SK-N-MC (cell line): Measurements from ENCODE around the gene LRCOL1.

Experiments
- EZH2 ChIP-seq: fragments of 200-600 bp; sonication (generic); IDR thresholded peaks from one replicate; pipeline ENCODE4 v1.6.1; 2017; ENCODE audit warnings: antibody characterized with exemption
- FOXP2 ChIP-seq: optimal IDR thresholded peaks from 2 replicates; pipeline ENCODE3; 2011; ENCODE audit warnings: mild to moderate bottlenecking, moderate library complexity; ENCODE audit not compliant: insufficient read depth; ENCODE audit errors: extremely low read length, control extremely low read depth
- POLR2AphosphoS5 ChIP-seq: IDR thresholded peaks from 2 replicates; pipeline ENCODE4 v1.6.1; 2012; ENCODE audit warnings: mild to moderate bottlenecking, low read depth, low read length, borderline replicate concordance

DNA sequence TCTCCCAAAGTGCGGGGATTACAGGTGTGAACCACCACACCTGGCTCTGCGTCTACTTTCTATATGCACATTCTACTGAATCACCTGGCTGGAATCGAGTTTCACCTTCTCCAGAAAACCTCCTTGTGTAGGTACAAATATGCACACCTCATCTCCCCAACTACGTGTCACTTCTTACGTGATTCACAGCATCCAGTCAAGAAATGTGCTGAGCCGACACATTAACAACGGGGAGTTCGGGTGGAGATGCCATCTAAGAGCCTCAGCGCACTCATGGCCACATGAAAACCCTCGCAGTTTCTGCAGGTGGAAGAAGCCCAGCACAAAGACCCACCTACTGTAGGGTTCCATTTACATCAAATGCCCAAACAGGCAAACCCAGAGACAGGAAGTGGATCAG, 37.5 kb upstream of the LRCOL1 start:
- no peak for TF ChIP-seq EZH2
- no peak for TF ChIP-seq POLR2AphosphoS5
- no peak for TF ChIP-seq FOXP2
